SK-N-DZ (cell line): ENCODE results near the gene PDE8A.

Experiments
- DNase-seq: peaks from one replicate; pipeline ENCODE4 v3.0.0-alpha.2; 2015; ENCODE audit warnings: low spot score

Gene PDE8A

GRCh38 chr15:85031944-85032558 lies 50.4 kb downstream of the PDE8A start:
- DNase-seq = no peak

GRCh38 chr15:85033148-85033547 lies 51.5 kb downstream of the PDE8A start:
- DNase-seq = no peak

DNA sequence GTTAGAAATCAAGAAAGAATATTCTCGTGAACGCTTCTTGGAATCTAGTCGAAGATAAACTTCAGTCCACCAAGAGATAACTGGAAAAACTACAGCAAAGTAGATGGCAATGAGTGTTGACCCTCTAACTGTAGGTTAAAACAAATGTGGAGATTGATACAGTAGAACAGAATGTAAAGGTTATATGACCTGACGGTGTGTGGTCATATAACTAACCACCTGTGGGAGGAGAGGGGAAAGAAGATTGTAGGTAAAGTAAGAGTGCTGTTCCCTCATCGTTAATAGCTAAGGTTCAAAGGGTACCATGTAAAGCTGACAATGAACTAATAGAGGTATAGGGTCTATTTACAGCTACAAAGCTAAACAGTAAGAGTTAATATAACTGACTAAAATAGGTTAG lies 52.6 kb downstream of the PDE8A start:
- DNase-seq = no peak

- DNase-seq = no peak
These were observed 54.3 kb downstream of the PDE8A start for GRCh38 chr15:85035980-85036379.

DNA sequence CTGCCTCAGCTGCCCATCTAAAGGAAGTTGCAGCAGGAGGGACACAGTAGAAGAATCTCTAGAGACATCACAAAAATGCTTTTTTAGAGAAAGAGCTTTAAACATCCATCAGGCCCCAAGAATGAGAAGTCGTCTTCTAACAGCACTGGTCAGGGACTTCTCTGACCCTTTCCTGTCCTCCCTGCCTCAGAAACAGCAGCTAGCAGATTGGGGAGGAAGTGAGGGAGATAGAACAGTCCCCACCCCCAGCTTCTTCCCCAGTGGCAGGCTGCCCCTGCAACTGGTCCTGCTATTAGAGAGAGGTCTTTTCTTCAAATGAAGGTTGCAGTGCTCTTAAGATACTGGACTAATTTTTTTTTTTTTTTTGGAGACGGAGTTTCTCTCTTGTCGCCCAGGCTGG lies 55.1 kb downstream of the PDE8A start:
- DNase-seq = no peak

- DNase-seq = no peak
These were observed 56.0 kb downstream of the PDE8A start for GRCh38 chr15:85037641-85038040.

GRCh38 chr15:85041230-85041629 lies 59.6 kb downstream of the PDE8A start:
- DNase-seq = no peak

DNA sequence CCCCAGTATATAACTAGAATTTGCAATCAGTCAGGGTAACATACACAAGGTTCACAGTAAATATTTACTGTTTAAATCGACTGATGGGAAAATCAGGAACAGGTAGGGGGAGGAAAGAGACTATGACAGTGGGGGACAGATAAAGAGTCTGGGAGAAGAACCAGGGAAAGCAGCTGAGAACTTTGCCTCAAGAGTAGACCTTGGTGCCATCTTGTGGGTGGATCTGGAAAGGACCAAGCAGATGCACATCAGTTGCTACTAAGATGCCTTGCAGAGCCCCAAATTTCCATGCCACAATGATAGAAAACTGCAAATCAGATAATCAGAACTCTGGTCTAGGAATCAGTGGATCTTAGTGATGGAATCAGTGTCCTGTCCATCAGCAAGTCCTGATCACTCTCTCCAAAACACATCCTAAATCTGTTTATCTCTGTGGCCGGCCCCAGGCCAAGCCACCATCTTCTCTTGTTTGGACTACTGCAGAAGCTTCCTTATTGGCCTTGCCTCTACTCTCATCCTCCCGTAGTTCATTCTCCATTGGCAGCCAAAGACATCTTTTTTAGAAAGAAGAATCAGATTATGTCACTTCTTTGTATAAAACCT lies 62.7 kb downstream of the PDE8A start:
- peak; percentile 58 for DNase-seq

GRCh38 chr15:85044894-85045293 lies 63.2 kb downstream of the PDE8A start:
- no peak for DNase-seq

DNA sequence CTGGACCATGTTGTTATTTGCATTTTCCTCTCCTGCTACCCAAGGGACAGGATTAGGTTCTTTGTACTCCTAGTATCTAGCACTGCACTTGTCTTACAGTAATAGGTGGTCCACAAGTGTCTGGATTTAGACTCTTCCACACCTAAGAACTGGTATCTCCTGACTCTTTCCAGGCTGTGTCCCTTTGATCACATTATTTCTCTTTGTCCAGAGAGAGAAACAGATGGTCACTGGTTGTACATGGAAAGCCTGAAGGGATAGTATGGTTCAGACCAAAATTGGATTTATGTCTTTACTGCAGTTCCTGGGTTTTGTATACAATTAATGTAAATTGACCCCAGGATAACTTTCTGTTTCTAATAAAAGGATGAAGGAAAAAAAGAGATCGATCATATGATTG lies 64.0 kb downstream of the PDE8A start:
- DNase-seq = no peak

- DNase-seq = no peak
These were observed 65.8 kb downstream of the PDE8A start for GRCh38 chr15:85047271-85047948.

DNA sequence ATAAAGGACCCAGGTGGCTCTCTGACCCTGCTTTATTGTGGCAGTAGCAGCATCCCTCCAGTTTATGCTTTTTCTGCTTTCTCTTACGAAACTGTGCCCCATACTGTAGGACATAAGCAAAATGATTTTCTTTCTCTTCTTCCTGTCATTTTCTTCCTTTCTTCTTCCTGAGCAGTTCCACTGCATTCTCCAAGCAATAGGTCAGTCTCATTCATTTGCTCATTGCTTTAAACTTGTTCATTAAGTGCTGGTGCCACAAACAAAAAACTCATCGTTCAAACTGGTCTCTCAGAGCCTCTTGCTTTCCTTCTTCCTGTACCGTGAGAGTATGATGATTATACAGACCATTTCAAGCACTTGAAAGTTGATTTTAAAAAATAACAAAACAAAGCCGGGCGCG lies 66.8 kb downstream of the PDE8A start:
- no peak for DNase-seq

DNA sequence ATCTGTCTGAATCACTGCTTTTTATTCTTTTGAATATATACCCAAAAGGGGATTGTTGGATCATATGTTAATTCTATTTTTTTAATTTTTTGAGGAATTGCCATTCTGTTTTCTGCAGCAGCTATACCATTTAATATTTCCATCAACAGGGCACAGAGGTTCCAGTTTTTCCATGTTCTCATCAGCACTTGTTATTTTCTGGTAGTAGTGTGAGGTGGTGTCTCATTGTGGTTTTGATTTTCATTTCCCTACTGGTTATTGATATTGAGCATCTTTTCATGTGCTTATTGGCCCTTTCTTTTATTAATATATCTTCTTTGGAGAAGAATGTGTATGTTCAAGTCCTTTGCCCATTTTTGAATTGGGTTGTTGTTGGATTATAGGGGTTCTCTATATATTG lies 68.1 kb downstream of the PDE8A start:
- no peak for DNase-seq

- no peak for DNase-seq
These were observed 78.1 kb downstream of the PDE8A start for GRCh38 chr15:85059734-85060133.

- no peak for DNase-seq
These were observed 80.9 kb downstream of the PDE8A start for GRCh38 chr15:85062560-85062959.

- no peak for DNase-seq
These were observed 81.4 kb downstream of the PDE8A start for GRCh38 chr15:85063088-85063487.

DNA sequence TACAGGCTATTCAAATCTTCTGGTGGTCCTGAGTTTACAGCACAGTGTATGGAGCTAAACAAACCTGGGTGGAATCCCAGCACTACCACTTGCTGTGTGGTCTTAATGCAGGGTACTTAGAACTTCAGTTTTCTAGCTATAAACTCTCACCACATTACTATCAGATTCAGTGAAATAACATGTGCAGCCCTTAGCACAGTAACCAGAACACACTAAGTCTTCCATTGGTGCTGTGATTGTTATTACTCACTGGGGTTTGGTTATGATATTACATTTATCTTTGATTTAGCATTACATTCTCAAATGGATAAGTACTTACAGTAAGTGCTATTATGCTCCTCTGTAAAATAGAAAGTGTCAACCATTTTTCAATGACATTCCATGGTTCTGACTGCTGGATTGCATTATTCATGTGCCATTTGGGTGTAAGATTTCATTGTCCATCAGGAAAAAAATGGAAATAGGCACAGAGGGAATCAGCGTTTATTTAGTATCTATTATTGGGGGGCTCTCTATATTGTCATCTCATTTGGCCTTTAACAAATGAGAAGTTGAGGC lies 81.9 kb downstream of the PDE8A start:
- no peak for DNase-seq

DNA sequence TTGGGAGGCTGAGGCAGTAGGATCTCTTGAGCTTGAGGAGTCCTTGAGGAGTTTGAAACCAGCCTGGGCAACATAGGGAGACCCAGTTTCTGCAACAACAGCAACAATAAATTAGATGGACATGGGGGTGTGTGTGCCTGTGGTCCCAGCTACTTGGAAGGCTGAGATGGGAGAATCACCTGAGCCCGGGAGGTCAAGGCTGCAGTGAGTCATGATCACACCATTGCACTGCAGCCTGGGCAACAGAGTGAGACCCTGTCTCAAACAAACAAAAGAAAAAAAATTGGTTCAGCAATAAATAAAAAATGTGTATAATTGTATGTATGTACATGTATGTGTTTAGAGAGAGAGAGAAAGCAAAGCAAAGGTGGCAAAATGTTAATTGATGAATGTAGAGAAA lies 83.1 kb downstream of the PDE8A start:
- DNase-seq = no peak

- DNase-seq = no peak
These were observed 89.4 kb downstream of the PDE8A start for GRCh38 chr15:85071061-85071460.

DNA sequence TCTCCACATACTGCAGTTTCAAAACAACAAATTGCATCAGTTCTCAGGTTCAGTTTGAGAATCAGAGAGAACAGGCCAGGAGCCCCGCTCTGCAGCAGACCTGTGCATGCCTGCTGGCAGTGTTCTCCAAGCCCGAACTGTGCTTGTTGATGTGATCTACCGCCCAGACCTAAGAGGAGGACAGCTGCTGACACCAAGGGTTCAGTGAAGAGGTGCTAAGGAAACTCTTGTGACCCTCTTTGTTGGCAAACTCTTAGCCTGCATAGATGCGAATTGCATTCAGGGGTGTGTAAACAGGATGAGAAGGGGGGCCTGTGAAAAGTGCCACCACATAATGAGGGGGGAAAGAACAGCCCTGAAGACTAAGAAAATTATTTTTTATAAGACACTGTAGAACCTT lies 89.8 kb downstream of the PDE8A start:
- no peak for DNase-seq

DNA sequence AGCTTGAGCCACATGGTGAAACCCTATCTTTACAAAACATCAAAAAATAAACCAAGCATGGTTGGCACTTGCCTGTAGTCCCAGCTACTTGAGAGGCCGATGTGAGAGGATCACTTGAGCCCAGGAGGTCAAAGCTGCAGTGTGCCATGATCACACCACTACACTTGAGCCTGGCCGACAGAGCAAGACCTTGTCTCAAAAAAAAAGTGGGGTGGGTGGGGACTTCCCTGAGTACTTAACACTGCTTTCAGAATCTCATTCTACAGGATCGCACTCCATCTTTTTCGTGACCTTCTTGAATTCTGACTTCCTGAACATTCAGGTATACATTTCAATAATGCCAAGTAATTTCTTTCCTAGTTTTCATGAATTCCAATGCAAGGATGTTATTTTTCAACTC lies 91.3 kb downstream of the PDE8A start:
- no peak for DNase-seq

DNA sequence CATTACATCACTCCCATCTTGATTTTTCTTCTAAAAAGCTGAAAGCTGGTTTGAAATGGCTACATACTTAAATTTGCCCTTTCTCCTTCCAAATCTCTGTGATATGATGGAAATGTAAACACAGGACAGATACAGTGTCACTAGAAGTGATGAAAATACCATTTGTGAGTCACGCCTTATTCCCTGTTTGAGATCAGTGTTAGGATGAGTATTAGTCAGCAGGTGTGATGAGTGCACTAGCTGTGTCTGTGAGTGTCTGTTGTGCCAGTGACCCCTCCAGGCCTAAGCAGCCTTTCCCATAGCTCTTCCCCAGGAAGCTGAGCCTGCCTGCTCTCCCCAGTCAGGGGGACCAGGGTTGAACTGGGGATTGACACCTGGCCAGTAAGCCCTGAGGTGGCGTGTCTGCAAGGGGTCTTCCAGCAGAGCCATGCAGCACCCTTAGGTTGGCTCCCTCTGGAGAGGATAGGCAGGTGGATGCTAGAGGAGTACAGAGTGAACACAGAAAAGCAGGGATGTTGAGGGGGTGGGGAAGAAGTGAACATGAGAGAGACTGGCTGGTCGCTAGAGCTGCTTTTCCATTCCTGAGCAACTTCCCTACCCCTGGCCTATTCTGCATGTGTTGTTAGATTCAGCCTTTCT lies 92.0 kb downstream of the PDE8A start:
- DNase-seq = no peak

DNA sequence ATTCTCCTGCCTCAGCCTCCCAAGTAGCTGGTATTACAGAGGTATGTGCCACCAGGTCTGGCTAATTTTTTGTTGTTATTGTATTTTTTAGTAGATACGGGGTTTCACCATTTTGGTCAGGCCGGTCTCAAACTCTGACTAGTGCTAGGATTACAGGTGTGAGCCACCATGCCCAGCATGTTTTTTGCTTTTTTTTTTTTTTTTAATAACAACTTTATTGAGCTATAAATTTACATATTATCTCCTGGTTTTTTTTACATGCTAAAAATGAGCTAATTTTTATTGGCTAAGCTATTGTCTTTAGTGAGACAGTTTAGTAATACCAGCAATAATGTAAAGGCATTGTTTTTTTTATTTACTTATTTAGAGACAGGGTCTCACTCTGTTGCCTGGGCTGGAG lies 105.2 kb downstream of the PDE8A start:
- DNase-seq = no peak
